Measurements from ENCODE around the gene DCBLD1. TPM values are rescaled to one million over a fixed set of nuclear protein-coding genes. Genes with fewer than 3 reads are reported as not detected.

Gene DCBLD1
- total RNA-seq, 1 experiment from 2014 or later: 69.3 TPM

GRCh38 chr6:117456998-117457397 lies 25.5 kb upstream of the DCBLD1 start:
- peaks cover 2% of the 10 kb centered on the region for H3K36me3 Mint-ChIP-seq (ENCODE audit: insufficient read depth, unreplicated experiment)
- H3K4me3 Mint-ChIP-seq (ENCODE audit: unreplicated experiment): no peak overlapping the region
- no peaks in the 10 kb centered on the region for H3K9me3 ChIP-seq
- POLR2A ChIA-PET: no interaction called here
- no TSS peak for BruUV-seq (replicated peaks)
- no peak overlapping the region for H3K4me3 ChIP-seq (ENCODE audit: low read depth, low read length)
- H3K4me1 Mint-ChIP-seq (ENCODE audit: low read depth, unreplicated experiment): peaks cover 20% of the 10 kb centered on the region
- H3K27me3 ChIP-seq (replicated peaks; ENCODE audit: control insufficient read depth, insufficient read depth, low read length): no peaks in the 10 kb centered on the region
- H3K9me3 Mint-ChIP-seq (ENCODE audit: unreplicated experiment): no peaks in the 10 kb centered on the region
- no peaks in the 10 kb centered on the region for H3K36me3 ChIP-seq (ENCODE audit: control insufficient read depth, insufficient read depth, low read length)
- intact Hi-C loops (cut with micrococcal nuclease; ENCODE audit: unreplicated experiment): no loop called here
- CTCF ChIA-PET: interaction anchor here (1.1 kb wide), 1 partner anchor 145 kb away, joined by 3 read pairs; the partner anchor contains the start of gene GOPC
- DNase-seq: no peak
- H3K27me3 Mint-ChIP-seq (ENCODE audit: insufficient read depth, unreplicated experiment): no peaks in the 10 kb centered on the region
- H3K4me1 ChIP-seq: peaks cover 7% of the 10 kb centered on the region; the same call in 1 of the 2 replicates
- no peak overlapping the region for H3K27ac Mint-ChIP-seq (ENCODE audit: unreplicated experiment)
- no peak for TF ChIP-seq CTCF (IDR thresholded peaks at IDR 0.05; ENCODE audit: insufficient read depth in 1 of 2, low read depth in 1 of 2, low read length in 1 of 2, severe bottlenecking in 1 of 2, unreplicated experiment in 1 of 2)

DNA sequence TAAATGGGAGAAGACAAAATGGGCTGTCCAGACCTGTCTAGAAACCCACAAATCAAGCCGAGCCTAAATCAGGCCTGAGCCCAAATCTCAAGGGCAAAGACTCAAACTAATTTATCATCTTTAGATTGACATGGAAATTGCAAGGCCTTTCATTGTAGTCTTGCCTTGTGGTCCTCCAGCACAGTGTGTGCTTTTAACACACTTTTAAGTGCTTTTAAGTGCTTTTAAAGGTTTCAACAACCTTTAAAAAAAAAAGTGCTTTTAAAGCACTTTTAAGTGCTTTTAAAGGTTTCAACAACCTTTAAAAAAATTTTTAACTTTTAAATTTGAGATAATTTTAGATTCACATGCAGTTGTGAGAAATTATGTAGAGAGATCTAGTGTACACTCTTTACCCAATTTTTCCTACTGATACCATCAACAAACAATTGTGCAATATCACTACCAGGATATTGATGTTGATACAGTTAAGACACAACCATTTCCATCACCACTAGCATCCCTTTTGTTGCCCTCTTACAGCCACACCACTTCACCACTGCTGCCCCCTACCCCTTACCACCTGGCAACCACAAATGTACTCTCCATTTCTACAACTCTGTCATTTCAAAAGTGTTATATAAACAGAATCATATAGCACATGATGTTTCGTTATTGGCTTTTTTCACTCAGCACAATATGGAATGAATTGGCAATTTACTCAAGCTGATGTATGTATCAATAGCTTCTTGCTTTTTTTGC lies 23.1 kb upstream of the DCBLD1 start:
- Mint-ChIP-seq H3K36me3 (ENCODE audit: insufficient read depth, unreplicated experiment) (peaks cover 6% of the 10 kb centered on the region), H3K4me1 (ENCODE audit: low read depth, unreplicated experiment) (peaks cover 20% of the 10 kb centered on the region), H3K9me3 (ENCODE audit: unreplicated experiment) (no peaks in the 10 kb centered on the region), H3K27me3 (ENCODE audit: insufficient read depth, unreplicated experiment) (no peaks in the 10 kb centered on the region), H3K4me3 (ENCODE audit: unreplicated experiment) (no peak overlapping the region), H3K27ac (ENCODE audit: unreplicated experiment) (no peak overlapping the region)
- Histone ChIP-seq H3K4me1 (peaks cover 7% of the 10 kb centered on the region; the same call in 1 of the 2 replicates), H3K27me3 (replicated peaks; ENCODE audit: control insufficient read depth, insufficient read depth, low read length) (no peaks in the 10 kb centered on the region), H3K4me3 (ENCODE audit: low read depth, low read length) (no peak overlapping the region), H3K9me3 (no peaks in the 10 kb centered on the region), H3K36me3 (ENCODE audit: control insufficient read depth, insufficient read depth, low read length) (no peaks in the 10 kb centered on the region)
- TF ChIP-seq CTCF (IDR thresholded peaks at IDR 0.05; ENCODE audit: insufficient read depth in 1 of 2, low read depth in 1 of 2, low read length in 1 of 2, severe bottlenecking in 1 of 2, unreplicated experiment in 1 of 2): no peak
- intact Hi-C loops (cut with micrococcal nuclease; ENCODE audit: unreplicated experiment): no loop called here
- no TSS peak for BruUV-seq (replicated peaks)
- POLR2A ChIA-PET: no interaction called here
- no peak for DNase-seq
- CTCF ChIA-PET: no interaction called here

DNA sequence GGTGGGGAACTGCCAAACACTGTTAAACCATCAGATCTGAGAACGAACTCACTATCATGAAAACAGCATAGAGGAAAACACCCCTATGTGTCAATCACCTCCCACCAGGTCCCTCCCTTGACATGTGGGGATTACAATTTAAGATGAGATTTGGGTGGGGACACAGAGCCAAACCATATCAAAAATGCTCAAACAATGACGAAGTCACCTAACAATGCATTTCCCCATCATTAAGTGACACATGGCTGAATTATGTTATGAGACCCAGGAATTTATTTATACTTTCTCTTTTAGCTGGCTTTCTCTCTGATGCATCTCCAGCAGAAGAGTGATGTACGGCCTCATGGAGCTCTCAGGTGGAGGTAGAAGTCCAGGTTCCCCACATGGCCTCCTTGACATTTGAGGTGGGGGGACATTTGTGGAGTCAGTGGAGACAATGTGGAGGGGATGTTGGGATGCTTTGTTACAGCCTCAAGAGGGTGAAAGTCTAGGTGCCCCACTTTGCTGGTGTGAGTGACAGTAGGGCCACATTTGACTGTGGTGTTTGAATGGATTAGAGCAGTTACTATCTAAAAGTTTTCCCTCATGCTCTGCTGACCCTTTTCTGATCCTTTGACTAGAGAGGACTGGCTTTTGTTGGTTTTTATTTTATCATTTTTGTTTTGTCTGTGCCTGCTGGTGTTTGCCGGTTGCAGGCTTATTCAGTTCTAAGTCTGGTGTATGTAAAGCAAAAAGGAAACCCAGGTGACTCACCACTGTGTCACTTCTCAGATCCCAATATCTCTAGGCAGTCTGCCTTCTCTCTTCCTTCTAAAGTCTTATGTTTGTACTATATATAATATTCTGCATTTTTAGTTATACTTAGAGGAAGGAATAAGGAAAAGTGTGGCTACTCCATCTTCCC lies 18.5 kb upstream of the DCBLD1 start:
- no TSS peak for BruUV-seq (replicated peaks)
- H3K4me1 Mint-ChIP-seq (ENCODE audit: low read depth, unreplicated experiment): peaks cover 7% of the 10 kb centered on the region
- H3K9me3 Mint-ChIP-seq (ENCODE audit: unreplicated experiment): no peaks in the 10 kb centered on the region
- H3K27me3 ChIP-seq (replicated peaks; ENCODE audit: control insufficient read depth, insufficient read depth, low read length): no peaks in the 10 kb centered on the region
- no peaks in the 10 kb centered on the region for H3K9me3 ChIP-seq
- intact Hi-C loops (cut with micrococcal nuclease; ENCODE audit: unreplicated experiment): no loop called here
- no peak for DNase-seq
- H3K27me3 Mint-ChIP-seq (ENCODE audit: insufficient read depth, unreplicated experiment): no peaks in the 10 kb centered on the region
- H3K36me3 Mint-ChIP-seq (ENCODE audit: insufficient read depth, unreplicated experiment): peaks cover 6% of the 10 kb centered on the region
- H3K27ac Mint-ChIP-seq (ENCODE audit: unreplicated experiment): no peak overlapping the region
- ChIA-PET POLR2A (no interaction called here), CTCF (no interaction called here)
- no peak for TF ChIP-seq CTCF (IDR thresholded peaks at IDR 0.05; ENCODE audit: insufficient read depth in 1 of 2, low read depth in 1 of 2, low read length in 1 of 2, severe bottlenecking in 1 of 2, unreplicated experiment in 1 of 2)
- H3K4me3 ChIP-seq (ENCODE audit: low read depth, low read length): no peak overlapping the region
- no peaks in the 10 kb centered on the region for H3K36me3 ChIP-seq (ENCODE audit: control insufficient read depth, insufficient read depth, low read length)
- no peaks in the 10 kb centered on the region for H3K4me1 ChIP-seq
- no peak overlapping the region for H3K4me3 Mint-ChIP-seq (ENCODE audit: unreplicated experiment)

All from Caco-2 (cell line).